Neural cell (in vitro differentiated cells): Measurements from ENCODE around the gene IL9R.
"Not testable (repeated sequence)": the region's sequence is repeated elsewhere in the genome, so short reads cannot be mapped to it uniquely, and the experiment has no call there.

Source experiments
- EP300 ChIP-seq: fragments of 450-650 bp; conservative IDR thresholded peaks from 2 replicates; pipeline ENCODE4 v1.6.1; 2014; ENCODE audit warnings: antibody characterized with exemption, mild to moderate bottlenecking, moderate library complexity; ENCODE audit not compliant: poor library complexity, severe bottlenecking
- EZH2 ChIP-seq: fragments of 200-600, 300-800 bp; shearing (Covaris generic), sonication (generic); IDR thresholded peaks from 2 replicates; pipeline ENCODE4 v1.6.1; 2014; ENCODE audit warnings: antibody characterized with exemption, low read length, borderline replicate concordance, mild to moderate bottlenecking; ENCODE audit not compliant: insufficient read depth, poor library complexity, severe bottlenecking
- RAD21 ChIP-seq: fragments of 450-650 bp; conservative IDR thresholded peaks from 2 replicates; pipeline ENCODE4 v1.6.1; 2014; ENCODE audit warnings: antibody characterized with exemption, mild to moderate bottlenecking, moderate library complexity
- SMC3 ChIP-seq: fragments of 450-650 bp; conservative IDR thresholded peaks from 2 replicates; pipeline ENCODE4 v1.6.1; 2014; ENCODE audit warnings: antibody characterized with exemption, mild to moderate bottlenecking, moderate library complexity; ENCODE audit not compliant: poor library complexity
- TAF1 ChIP-seq: IDR thresholded peaks from 2 replicates; pipeline ENCODE4 v1.6.1; 2012; ENCODE audit warnings: low read depth
- TF ChIP-seq, protein P1 (sequence below): fragments of 450-650 bp; IDR thresholded peaks from 2 replicates; pipeline ENCODE4 v1.5.1; 2014; ENCODE audit warnings: antibody characterized with exemption, mild to moderate bottlenecking, moderate library complexity; ENCODE audit not compliant: poor library complexity, severe bottlenecking

DNA sequence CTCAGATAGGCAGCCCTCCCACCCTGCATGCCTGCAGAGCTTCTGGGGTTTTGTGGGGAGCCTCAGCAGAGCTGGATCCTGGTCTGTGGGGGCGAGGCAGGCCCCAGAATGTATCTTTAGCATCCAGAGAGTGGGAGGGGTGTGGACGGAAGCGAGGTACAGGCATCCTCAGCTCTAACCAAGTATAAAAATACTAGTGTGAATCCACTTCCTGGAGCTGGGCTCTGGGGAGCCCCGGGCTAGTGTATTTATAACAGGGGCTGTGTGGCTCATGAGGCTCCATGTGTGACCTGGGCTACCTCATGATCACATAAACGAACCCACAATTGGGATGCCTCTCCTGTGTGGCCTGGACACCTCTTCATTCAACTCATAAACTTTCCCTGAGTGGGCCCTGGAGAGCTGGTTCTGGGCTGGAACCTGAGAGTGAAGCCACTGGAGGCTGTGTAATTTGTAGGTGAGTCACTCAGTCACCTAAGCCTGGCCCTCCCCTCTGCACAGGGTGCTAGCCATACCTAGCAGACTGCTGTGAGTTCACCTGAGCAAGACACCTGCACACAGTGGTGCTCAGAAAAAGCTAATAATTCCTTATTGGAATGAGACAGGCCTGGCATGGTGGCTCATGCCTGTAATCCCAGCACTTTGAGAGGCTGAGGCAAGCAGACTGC, 15.9 kb downstream of the IL9R start:
- TF ChIP-seq RAD21, TAF1, SMC3, EZH2, EP300: not testable (repeated sequence)
- TF ChIP-seq, protein P1, sequence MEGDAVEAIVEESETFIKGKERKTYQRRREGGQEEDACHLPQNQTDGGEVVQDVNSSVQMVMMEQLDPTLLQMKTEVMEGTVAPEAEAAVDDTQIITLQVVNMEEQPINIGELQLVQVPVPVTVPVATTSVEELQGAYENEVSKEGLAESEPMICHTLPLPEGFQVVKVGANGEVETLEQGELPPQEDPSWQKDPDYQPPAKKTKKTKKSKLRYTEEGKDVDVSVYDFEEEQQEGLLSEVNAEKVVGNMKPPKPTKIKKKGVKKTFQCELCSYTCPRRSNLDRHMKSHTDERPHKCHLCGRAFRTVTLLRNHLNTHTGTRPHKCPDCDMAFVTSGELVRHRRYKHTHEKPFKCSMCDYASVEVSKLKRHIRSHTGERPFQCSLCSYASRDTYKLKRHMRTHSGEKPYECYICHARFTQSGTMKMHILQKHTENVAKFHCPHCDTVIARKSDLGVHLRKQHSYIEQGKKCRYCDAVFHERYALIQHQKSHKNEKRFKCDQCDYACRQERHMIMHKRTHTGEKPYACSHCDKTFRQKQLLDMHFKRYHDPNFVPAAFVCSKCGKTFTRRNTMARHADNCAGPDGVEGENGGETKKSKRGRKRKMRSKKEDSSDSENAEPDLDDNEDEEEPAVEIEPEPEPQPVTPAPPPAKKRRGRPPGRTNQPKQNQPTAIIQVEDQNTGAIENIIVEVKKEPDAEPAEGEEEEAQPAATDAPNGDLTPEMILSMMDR: not testable (repeated sequence)
